SK-MEL-5 (cell line): ENCODE data around the gene TMEM202. TPM values are rescaled to one million over a fixed set of nuclear protein-coding genes. Genes with fewer than 3 reads are reported as not detected.
"Not testable (repeated sequence)": the region's sequence is repeated elsewhere in the genome, so short reads cannot be mapped to it uniquely, and the experiment has no call there.

ENCODE experiments used
- DNase-seq: peaks from one replicate; pipeline ENCODE4 v3.0.0-alpha.2; 2016; ENCODE audit warnings: low read depth, low spot score
- in situ Hi-C: cut with HindIII; loops from 2 replicates; pipeline ENCODE4 v1.10.0; 2016; ENCODE audit warnings: low sequenced_read_pairs, high pct_unique_total_duplicates, low pct_unique_long_range_greater_than_20kb
- total RNA-seq: library from RNA; depleted of rRNA; stranded (reverse); fragments of >200 nt; shearing (Covaris generic); gene quantifications from 2 replicates; pipeline ENCODE4 v1.2.3, GENCODE V29; 2014

Gene TMEM202
- total RNA-seq, 1 experiment from 2014 or later: not detected

DNA sequence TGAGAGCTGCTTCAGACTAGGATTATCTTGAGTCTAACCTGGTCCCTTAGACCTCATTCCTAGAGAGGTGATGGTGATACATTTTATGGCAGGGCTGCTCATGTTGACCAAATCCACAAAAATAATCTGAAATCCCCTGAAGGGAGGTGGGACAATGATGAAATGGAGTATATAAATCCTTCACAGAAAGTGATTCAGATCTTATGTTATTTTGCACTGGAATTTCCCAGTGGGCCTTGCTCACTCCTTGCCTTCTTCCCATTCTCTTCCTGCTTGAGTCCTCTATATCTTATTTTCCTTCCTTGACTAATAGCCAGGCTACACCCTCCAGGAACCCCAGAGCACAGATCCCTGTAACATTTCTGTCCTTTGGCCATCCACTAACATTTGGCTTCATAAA lies 10.4 kb upstream of the TMEM202 start:
- no peak for DNase-seq
- in situ Hi-C loops: no loop called here

DNA sequence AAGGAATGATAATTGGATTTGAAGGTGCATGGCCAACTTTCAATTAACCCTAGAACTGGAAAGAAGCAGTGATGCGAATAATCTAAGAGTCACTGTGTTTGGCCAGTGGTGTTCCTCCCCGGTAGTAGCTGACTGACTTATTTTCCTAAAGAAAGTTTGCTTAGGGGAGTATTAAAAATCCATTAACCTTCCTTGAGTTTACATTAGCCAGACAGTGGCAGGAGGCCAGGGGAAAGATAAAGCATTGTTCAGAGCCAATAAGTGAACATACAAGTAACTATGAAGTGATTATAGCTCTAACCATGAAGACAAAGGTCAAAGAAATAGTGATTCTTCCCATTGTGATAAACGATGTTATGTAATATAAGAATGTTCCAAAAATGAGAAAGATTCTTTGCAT lies 8.9 kb upstream of the TMEM202 start:
- DNase-seq: no peak
- in situ Hi-C loops: no loop called here

- in situ Hi-C loops: not testable (repeated sequence)
Measured at GRCh38 chr15:72396331-72396730, 1.8 kb upstream of the TMEM202 start.

DNA sequence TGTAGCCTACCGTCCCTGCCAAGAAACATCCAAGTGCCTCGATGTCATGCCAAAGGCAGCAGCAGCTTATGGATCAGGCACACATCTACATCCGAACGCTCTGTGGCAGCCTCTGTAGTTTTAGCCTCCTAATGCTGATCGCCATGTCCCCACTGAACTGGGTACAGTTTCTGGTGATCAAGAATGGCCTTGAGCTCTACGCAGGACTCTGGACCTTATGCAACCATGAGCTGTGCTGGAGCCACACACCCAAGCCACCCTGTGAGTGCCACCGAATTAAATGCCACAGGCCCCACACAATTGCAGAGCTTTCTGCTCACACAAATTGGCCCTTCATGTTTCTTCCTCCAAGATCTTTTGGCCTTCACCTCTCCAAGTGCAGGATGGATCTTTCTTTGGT lies 543 bp downstream of the TMEM202 start:
- no peak for DNase-seq
- in situ Hi-C loops: no loop called here

More at GRCh38 chr15:72396331-72396730, 1.8 kb upstream of the TMEM202 start:
- DNase-seq: not testable (repeated sequence)

DNA sequence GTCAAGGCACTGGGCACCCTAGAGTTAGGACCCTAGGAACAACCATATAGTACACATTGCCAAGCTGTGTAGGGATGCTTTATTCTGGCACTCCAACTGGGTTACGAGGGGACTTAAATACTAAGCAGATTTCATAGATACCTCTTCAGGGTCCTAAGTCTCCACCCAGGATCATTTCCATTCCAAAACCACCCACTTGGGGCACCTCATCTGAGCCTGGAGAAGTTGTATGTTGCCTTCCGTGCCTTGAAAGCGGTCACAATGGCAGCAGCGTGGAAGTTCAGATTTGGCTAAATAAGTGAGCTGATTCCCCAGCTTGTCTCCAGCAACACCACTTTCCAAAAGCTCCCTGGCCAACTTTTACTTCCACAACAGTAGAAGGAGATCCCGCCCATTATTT lies 4.6 kb downstream of the TMEM202 start:
- in situ Hi-C loops: no loop called here
- no peak for DNase-seq

DNA sequence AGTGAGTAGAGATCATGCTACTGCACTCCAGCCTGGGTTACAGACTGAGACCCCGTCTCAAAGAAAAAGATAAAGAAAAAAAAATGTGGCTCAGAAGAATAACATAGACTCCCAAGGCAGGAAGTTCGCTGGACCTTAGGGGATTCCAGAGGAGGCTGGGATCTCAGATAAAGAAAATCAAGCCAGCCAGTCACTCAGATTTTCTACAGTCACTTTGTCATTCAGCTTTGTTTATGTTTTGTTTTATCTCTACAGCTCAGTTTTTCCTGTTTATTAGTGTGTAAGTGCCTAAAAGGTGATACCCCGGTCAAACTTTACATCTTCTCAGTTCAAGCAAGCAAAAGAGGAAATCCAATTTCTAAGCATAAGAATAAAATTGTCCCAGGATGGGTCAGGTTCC lies 6.3 kb downstream of the TMEM202 start:
- no peak for DNase-seq
- in situ Hi-C loops: no loop called here

- in situ Hi-C loops: no loop called here
- no peak for DNase-seq
Measured at GRCh38 chr15:72404841-72405240, 6.7 kb downstream of the TMEM202 start.

DNA sequence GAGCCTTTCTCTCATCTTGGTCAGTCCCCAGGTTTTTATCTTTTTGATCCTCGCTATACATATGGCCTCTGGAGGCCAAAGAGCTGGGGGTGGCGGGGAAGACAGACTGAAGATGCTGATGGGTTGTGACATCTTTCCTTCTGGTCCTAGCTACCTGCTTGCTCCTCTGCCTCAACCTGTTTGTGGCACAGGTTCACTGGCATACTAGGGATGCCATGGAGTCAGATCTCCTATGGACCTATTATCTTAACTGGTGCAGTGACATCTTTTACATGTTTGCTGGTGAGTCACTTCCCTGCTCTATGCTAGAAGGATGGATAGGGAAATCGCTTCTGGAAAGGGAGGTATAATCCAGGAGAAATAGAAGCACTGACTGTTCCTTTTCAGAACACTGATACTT lies 8.8 kb downstream of the TMEM202 start:
- in situ Hi-C loops: no loop called here
- DNase-seq: no peak

DNA sequence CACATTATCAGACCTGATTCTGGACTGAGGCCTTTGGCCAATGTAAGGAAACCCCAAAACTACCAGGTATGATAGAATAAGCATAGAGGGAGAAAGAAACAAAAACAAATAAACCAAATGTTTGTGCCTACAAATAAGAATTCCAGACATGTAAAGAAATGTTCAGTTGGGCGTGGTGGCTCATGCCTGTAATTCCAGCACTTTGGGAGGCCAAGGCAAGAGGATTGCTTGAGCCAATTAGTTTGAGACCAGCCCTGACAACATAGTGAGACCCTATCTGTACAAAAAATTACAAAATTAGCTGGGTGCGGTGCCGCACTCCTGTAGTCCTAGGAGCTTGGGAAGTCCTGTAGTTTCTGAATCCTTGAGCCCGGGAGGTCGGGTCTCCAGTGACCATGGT lies 13.0 kb downstream of the TMEM202 start:
- in situ Hi-C loops: no loop called here
- DNase-seq: no peak

- no peak for DNase-seq
- in situ Hi-C loops: no loop called here
Measured at GRCh38 chr15:72411544-72411943, 13.4 kb downstream of the TMEM202 start.

DNA sequence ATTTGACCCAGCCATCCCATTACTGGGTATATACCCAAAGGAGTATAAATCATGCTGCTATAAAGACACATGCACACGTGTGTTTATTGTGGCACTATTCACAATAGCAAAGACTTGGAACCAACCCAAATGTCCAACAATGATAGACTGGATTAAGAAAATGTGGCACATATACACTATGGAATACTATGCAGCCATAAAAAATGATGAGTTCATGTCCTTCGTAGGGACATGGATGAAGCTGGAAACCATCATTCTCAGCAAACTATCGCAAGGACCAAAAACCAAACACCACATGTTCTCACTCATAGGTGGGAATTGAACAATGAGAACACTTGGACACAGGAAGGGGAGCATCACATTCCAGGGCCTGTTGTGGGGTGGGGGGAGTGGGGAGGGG lies 15.2 kb downstream of the TMEM202 start:
- in situ Hi-C loops, DNase-seq: not testable (repeated sequence)

- DNase-seq: no peak
- in situ Hi-C loops: no loop called here
Measured at GRCh38 chr15:72415304-72415703, 17.2 kb downstream of the TMEM202 start.

DNA sequence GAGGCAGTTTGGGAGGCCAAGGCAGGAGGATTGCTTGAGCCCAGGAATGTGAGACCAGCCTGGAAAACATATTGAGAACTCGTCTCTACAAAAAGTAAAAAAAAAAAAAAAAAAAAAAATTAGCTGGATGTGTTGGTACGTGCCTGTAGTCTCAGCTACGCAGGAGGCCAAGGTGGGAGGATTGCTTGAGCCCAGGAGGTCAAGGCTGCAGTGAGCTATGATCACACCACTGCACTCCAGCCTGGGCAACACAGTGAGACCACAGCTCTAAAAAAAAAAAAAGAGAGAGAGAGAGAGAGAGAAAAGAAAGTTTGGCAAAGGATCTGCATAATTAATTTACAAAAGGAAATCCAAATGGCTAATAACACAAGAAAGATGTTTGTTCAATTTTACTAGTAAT lies 21.7 kb downstream of the TMEM202 start:
- in situ Hi-C loops, DNase-seq: not testable (repeated sequence)

DNA sequence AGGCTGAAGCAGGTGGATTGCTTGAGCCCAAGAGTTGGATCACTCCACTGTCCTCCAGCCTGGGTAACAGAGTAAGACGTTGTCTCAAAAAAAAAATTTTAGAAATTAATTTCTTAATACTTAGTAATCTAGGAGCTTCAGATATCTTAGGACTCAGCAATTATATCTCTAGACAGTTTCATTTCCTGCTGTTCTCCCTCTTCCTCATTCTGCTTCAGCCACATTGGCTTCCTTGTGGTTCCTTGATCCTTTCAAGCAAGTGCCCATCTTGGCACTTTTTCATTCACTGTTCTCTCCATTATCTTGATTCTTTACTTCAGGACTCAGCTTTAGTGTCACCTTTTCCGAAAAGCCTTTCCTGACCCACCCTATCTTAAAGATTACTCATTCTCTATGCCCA lies 22.5 kb downstream of the TMEM202 start:
- in situ Hi-C loops: no loop called here

GRCh38 chr15:72421484-72421883 lies 23.4 kb downstream of the TMEM202 start:
- no peak for DNase-seq
- in situ Hi-C loops: no loop called here

More for the DNA sequence above, 22.5 kb downstream of the TMEM202 start:
- no peak for DNase-seq

GRCh38 chr15:72423256-72423655 lies 25.2 kb downstream of the TMEM202 start:
- in situ Hi-C loops: no loop called here
- DNase-seq: no peak

DNA sequence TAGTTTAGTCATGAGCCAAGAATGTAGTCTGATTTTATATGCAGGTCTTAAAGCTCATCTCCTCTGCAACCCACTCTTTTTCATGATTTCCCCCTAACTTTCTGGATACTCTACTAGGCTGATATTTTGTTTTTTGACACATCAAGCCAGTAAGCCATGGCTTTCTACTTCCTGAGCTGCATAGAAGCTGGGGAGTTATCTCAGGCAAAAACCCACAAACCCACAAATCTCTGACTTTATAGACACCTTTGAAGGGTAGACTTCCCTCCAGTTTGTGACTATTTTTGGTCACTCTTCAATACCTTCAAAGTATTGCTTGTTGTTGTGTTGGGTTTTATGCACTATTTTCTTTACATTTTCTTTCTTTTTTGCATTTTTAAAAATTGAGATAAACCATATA lies 28.6 kb downstream of the TMEM202 start:
- in situ Hi-C loops: no loop called here
- no peak for DNase-seq

- DNase-seq: no peak
- in situ Hi-C loops: no loop called here
Measured at GRCh38 chr15:72437650-72438316, 39.7 kb downstream of the TMEM202 start.

- in situ Hi-C loops: not testable (repeated sequence)
Measured at GRCh38 chr15:72442848-72443247, 44.7 kb downstream of the TMEM202 start.

GRCh38 chr15:72445426-72445825 lies 47.3 kb downstream of the TMEM202 start:
- in situ Hi-C loops: no loop called here
- no peak for DNase-seq

More at GRCh38 chr15:72442848-72443247, 44.7 kb downstream of the TMEM202 start:
- not testable (repeated sequence) for DNase-seq
